Activated CD4-positive, CD25-positive, alpha-beta regulatory T cell treated with anti-CD3 and anti-CD28 coated beads, Interleukin-2, amount 50 U/mL, for 24 hours (primary cell): Measurements from ENCODE around the gene FAAH2.
"Not testable (repeated sequence)": the region's sequence is repeated elsewhere in the genome, so short reads cannot be mapped to it uniquely, and the experiment has no call there.

ENCODE experiments used
- ATAC-seq, 2 donors: fragments of 150-1000 bp; cut with Tn5 transposase; one replicate each; pipeline ENCODE4 v1.10.0; 2021; ENCODE audit warnings: mild to moderate bottlenecking in 1 of 2, moderate library complexity in 1 of 2

The FAAH2 gene

GRCh38 chrX:57394162-57394561 is 107.7 kb downstream of the FAAH2 start:
- not testable (repeated sequence) for ATAC-seq

- not testable (repeated sequence) for ATAC-seq
These were observed 116.7 kb downstream of the FAAH2 start for GRCh38 chrX:57403191-57403590.

GRCh38 chrX:57406149-57406548 is 119.6 kb downstream of the FAAH2 start:
- ATAC-seq, result no peak

DNA sequence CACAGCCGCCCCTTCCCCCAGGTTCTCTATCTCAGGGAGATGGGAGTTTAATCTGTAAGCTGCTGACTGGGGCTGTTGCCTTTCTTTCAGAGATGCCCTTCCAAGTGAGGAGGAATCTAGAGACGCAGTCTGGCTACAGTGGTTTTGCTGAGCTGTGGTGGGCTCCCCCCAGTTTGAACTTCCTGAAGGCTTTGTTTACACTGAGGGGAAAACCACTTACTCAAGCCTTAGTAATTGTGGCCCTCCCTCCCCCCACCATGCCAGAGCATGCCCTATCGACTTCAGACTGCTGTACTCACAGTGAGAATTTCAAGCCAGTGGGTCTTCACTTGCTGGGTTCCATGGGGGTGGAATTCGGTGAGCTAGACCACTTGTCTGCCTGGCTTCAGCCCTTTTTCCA is 131.3 kb downstream of the FAAH2 start:
- ATAC-seq, result no peak

GRCh38 chrX:57422289-57422688 is 135.8 kb downstream of the FAAH2 start:
- ATAC-seq, result no peak

DNA sequence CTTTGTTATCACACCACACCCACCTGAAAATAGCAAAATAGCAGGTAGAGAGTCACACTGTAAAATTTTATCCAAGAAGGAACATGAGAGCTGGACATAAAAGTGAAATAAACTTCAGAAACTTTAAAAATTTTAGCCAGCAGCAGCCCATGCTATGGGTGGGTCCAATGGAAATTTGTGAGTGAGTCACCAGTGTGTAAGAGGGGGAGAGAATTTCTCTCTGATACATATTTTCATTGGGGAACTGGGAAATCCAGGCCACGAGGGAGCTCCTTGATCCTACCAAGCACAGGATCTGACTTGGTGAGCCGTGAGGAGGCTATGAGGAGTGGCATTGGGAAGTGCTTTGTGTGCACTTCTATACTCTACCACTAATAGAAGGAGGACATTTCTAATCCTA is 136.3 kb downstream of the FAAH2 start:
- no peak for ATAC-seq

DNA sequence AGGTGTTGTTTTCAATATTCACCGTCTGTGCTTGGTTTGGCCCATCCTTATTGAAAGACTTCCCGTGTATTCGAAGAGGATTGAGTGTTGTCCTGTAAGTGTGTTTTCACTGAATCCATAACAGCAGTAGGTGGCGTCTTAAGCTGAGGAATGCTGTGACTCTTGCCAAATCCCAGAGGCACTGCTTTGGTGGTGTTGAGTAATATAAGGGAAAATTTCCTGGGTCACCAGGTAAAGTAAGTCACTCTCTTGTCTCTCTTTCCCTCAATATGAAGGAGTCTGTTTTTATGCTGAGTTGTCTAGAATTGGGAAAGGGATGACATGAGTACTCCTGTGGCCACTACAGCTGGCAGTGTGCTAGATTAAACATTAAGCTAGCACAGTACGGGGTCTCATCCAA is 158.6 kb downstream of the FAAH2 start:
- ATAC-seq, result no peak

DNA sequence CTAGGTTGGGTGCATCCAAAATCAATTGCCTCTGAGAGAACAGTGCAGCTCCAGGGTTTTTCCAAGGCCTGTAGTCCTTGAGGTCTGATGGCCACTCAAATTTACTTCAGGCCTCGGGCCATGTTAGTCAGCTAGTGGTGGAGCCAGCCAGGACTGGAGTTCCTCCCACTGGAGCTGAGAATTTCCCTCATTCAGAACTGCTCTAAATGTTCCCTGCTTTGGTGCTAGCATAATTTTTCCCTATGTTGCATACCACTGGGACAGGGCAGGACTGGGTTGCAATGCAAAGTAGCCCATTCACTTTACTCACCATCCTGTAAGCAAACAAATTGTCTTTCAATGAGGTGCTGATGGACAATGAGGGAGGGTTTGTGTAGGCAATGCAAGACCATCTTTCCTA is 159.3 kb downstream of the FAAH2 start:
- ATAC-seq, result no peak

DNA sequence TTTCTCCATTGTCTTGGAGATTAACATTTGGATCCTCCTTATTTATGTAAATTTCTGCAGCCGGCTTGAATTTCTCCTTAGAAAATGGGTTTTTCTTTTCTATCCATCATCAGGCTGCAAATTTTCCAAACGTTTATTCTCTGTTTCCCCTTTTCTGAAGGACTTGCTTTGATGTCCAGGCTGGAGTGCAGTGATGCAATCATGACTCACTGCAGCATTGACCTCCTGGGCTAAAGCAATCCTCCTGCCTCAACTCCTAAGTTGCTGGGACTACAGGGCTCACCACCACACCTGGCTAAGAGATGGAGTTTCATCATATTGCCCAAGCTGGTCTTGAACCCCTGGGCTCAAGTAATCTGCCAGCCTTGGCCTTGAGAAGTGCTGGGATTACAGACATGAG is 161.3 kb downstream of the FAAH2 start:
- no peak for ATAC-seq

DNA sequence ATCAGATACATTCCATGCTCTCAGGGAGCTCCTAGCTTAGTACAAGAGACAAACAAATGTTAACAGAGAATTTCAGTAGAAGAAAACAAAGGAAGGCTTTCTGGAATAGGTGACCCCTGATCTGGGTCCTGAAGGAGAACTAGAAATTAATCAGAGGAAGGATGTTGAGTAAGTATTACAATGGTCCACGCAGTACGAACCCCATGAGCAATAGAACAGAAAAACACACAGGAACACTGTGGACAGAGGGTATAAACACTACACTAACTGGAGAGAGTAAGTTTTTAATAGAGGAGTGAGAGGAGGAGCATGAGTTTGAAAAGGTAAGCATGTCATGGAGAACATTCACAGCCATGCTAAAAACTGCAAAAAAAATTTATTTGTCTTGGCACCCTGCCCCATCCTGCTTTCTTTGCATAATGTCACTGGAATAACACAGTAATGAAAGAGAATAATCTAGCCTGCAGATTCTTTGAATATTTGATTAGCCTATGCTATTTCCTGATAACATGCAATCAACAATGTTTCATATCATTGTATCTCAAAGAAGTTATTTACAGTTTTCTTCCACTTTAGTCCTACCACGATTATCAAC is 165.0 kb downstream of the FAAH2 start:
- no peak for ATAC-seq

- no peak for ATAC-seq
These were observed 167.4 kb downstream of the FAAH2 start for GRCh38 chrX:57453901-57454300.

DNA sequence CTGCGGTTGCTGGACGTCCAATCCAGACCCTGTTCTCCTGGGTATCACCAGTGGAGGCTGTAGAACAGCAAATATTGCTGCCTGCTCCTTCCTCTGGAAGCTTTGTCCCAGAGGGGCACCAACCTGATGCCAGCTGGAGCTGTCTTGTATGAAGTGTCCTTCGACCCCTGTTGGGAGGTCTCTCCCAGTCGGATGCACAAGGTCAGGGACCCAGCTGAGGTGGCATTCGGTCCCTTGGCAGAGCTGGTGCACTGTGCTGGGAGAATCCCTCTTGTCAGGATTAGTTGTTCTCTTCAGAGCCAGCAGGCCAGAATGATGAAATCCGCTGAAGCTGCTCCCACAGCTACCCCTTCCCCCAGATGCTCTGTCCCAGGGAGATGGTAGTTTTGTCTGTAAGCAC is 195.0 kb downstream of the FAAH2 start:
- no peak for ATAC-seq

- ATAC-seq, result no peak
These were observed 230.0 kb downstream of the FAAH2 start for GRCh38 chrX:57516491-57516890.

DNA sequence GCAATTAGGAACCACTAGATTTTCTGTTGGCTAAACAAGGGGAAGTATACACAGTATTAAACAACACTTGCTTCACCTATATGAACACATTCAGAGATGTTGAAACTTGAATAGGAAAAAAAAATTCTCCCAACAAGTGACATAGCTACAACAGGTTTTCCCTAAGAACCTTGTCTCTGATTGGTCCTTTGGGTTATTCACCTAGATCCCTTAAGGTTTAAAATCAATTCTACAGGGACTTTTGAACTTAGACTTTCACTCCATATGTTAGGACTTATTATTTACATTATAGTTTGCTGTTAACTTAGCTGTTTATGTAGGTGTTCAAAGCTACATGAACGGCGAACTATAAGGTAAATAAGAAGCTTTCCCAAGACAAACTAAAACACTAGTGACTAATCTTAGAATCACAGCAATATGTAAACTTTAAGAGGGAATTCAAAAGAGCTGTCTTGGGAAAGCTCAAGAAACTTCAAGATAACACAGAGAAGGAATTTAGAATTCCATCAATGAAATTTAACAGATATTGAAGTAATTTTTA is 233.1 kb downstream of the FAAH2 start:
- no peak for ATAC-seq

- ATAC-seq, result no peak
These were observed 242.3 kb downstream of the FAAH2 start for GRCh38 chrX:57528670-57529255.
